H9 (cell line): ENCODE measurements around the gene ITPR3. TPM values are rescaled to one million over a fixed set of nuclear protein-coding genes. Genes with fewer than 3 reads are reported as not detected.

Source experiments
- DNase-seq: peaks from one replicate; pipeline ENCODE4 v3.0.0-alpha.2; 2017
- H2AFZ ChIP-seq: one replicate; pipeline ENCODE4 v1.6.1; 2013; ENCODE audit warnings: mild to moderate bottlenecking, low read length, control low read depth, moderate library complexity
- H2AK5ac ChIP-seq: 2 replicates; pipeline ENCODE4 v1.6.1; 2013; ENCODE audit warnings: low read length, control low read depth, mixed read lengths; ENCODE audit not compliant: insufficient read length
- H2BK120ac ChIP-seq: one replicate; pipeline ENCODE4 v1.6.1; 2013; ENCODE audit warnings: low read depth, mild to moderate bottlenecking, low read length, control low read depth, inconsistent platforms; ENCODE audit not compliant: poor library complexity, severe bottlenecking
- H2BK12ac ChIP-seq: 2 replicates; pipeline ENCODE4 v1.6.1; 2013; ENCODE audit warnings: low read length, control low read depth, mixed read lengths, low read depth; ENCODE audit not compliant: insufficient read length
- H2BK15ac ChIP-seq: 2 replicates; pipeline ENCODE4 v1.6.1; 2013; ENCODE audit warnings: low read depth, low read length, control low read depth
- H2BK20ac ChIP-seq: one replicate; pipeline ENCODE4 v1.6.1; 2013; ENCODE audit warnings: low read depth, mild to moderate bottlenecking, low read length, control low read depth, inconsistent platforms; ENCODE audit not compliant: poor library complexity, severe bottlenecking
- H2BK5ac ChIP-seq: 2 replicates; pipeline ENCODE4 v1.6.1; 2013; ENCODE audit warnings: low read length, control low read depth, mixed read lengths; ENCODE audit not compliant: insufficient read length
- H3K14ac ChIP-seq: 2 replicates; pipeline ENCODE4 v1.6.1; 2013; ENCODE audit warnings: low read length, control low read depth; ENCODE audit not compliant: insufficient read depth
- H3K18ac ChIP-seq: 2 replicates; pipeline ENCODE4 v1.6.1; 2013; ENCODE audit warnings: low read depth, mild to moderate bottlenecking, mixed read lengths, low read length, control low read depth; ENCODE audit not compliant: insufficient read length
- H3K23ac ChIP-seq: 2 replicates; pipeline ENCODE4 v1.6.1; 2013; ENCODE audit warnings: low read length, control low read depth, mixed read lengths, low read depth; ENCODE audit not compliant: insufficient read length
- H3K23me2 ChIP-seq: 2 replicates; pipeline ENCODE4 v1.6.1; 2013; ENCODE audit warnings: low read depth, mild to moderate bottlenecking, mixed read lengths, low read length, control low read depth; ENCODE audit not compliant: insufficient read length, poor library complexity, severe bottlenecking
- H3K27ac ChIP-seq: 2 replicates; pipeline ENCODE4 v1.5.1; 2013; ENCODE audit warnings: low read length, control low read depth, mixed read lengths, low read depth; ENCODE audit not compliant: insufficient read length
- H3K27me3 ChIP-seq: 2 replicates; pipeline ENCODE4 v1.6.1; 2013; ENCODE audit warnings: low read length, control low read depth, inconsistent platforms; ENCODE audit not compliant: insufficient read depth
- H3K4ac ChIP-seq: 2 replicates; pipeline ENCODE4 v1.6.1; 2013; ENCODE audit warnings: low read depth, mild to moderate bottlenecking, control low read depth, inconsistent platforms, low read length, moderate library complexity
- H3K4me1 ChIP-seq: 2 replicates; pipeline ENCODE4 v1.6.1; 2013; ENCODE audit warnings: low read length, control low read depth, inconsistent platforms; ENCODE audit not compliant: insufficient read depth
- H3K4me2 ChIP-seq: 2 replicates; pipeline ENCODE4 v1.6.1; 2013; ENCODE audit warnings: low read length, control low read depth, mixed read lengths; ENCODE audit not compliant: insufficient read length, insufficient read depth
- H3K56ac ChIP-seq: 2 replicates; pipeline ENCODE4 v1.6.1; 2013; ENCODE audit warnings: low read depth, mild to moderate bottlenecking, mixed read lengths, low read length, control low read depth; ENCODE audit not compliant: insufficient read length
- H3K79me1 ChIP-seq: 2 replicates; pipeline ENCODE4 v1.6.1; 2013; ENCODE audit warnings: low read depth, mild to moderate bottlenecking, moderate library complexity, low read length, control low read depth, inconsistent platforms; ENCODE audit not compliant: insufficient read depth, poor library complexity, severe bottlenecking
- H3K79me2 ChIP-seq: 2 replicates; pipeline ENCODE4 v1.6.1; 2013; ENCODE audit warnings: low read length, control low read depth, inconsistent platforms; ENCODE audit not compliant: insufficient read depth
- H3K9ac ChIP-seq: 2 replicates; pipeline ENCODE4 v1.6.1; 2013; ENCODE audit warnings: low read length, control low read depth, mixed read lengths; ENCODE audit not compliant: insufficient read length; ENCODE audit errors: extremely low read depth
- H3K9me3 ChIP-seq: one replicate; pipeline ENCODE4 v1.6.1; 2013; ENCODE audit warnings: low read depth, low read length, inconsistent platforms; ENCODE audit not compliant: control insufficient read depth
- H3T11ph ChIP-seq: one replicate; pipeline ENCODE4 v1.6.1; 2013; ENCODE audit warnings: mild to moderate bottlenecking, low read length, control low read depth, inconsistent platforms
- H4K20me1 ChIP-seq: one replicate; pipeline ENCODE4 v1.6.1; 2013; ENCODE audit not compliant: control insufficient read depth, insufficient read length, insufficient read depth
- H4K5ac ChIP-seq: 2 replicates; pipeline ENCODE4 v1.6.1; 2013; ENCODE audit warnings: low read depth, mild to moderate bottlenecking, mixed read lengths, low read length, control low read depth; ENCODE audit not compliant: insufficient read length
- H4K8ac ChIP-seq: replicated peaks from 2 replicates; pipeline ENCODE4 v1.6.1; 2013; ENCODE audit warnings: low read length, control low read depth, mixed read lengths, low read depth; ENCODE audit not compliant: insufficient read length
- H4K91ac ChIP-seq: 2 replicates; pipeline ENCODE4 v1.6.1; 2013; ENCODE audit warnings: low read depth, mild to moderate bottlenecking, moderate library complexity, mixed read lengths, low read length, control low read depth; ENCODE audit not compliant: insufficient read length
- H3K27ac Mint-ChIP-seq, 3 experiments: 2 replicates in 2 of 3; 3 replicates in 1 of 3; pipeline ENCODE4 v1.8.0; 2020 to 2021; ENCODE audit warnings: mixed read lengths in 3 of 3, mild to moderate bottlenecking in 1 of 3, moderate library complexity in 1 of 3
- H3K27me3 Mint-ChIP-seq: 2 replicates; pipeline ENCODE4 v1.8.0; 2021; ENCODE audit warnings: low read depth, mild to moderate bottlenecking, moderate library complexity, mixed read lengths
- H3K36me3 Mint-ChIP-seq, 3 experiments: 2 replicates in 2 of 3; 3 replicates in 1 of 3; pipeline ENCODE4 v1.8.0; 2020 to 2021; ENCODE audit warnings: low read depth in 3 of 3, mixed read lengths in 3 of 3; ENCODE audit not compliant: insufficient read depth in 1 of 3
- H3K4me1 Mint-ChIP-seq, 2 experiments: 2 replicates each; pipeline ENCODE4 v1.8.0; 2020; ENCODE audit warnings: mixed read lengths in 2 of 2
- H3K4me3 Mint-ChIP-seq, 2 experiments: 2 replicates in 1 of 2; 3 replicates in 1 of 2; pipeline ENCODE4 v1.8.0; 2020 to 2021; ENCODE audit warnings: mild to moderate bottlenecking in 2 of 2, mixed read lengths in 2 of 2, moderate library complexity in 1 of 2
- H3K9me3 Mint-ChIP-seq, 2 experiments: 2 replicates in 1 of 2; 3 replicates in 1 of 2; pipeline ENCODE4 v1.8.0; 2020; ENCODE audit warnings: mild to moderate bottlenecking in 2 of 2, mixed read lengths in 2 of 2, moderate library complexity in 1 of 2
- WGBS: extraction: QIAGEN DNeasy Blood & Tissue Kit; methylation state at CpG from one replicate; pipeline ENCODE4 v1.1.7; 2013; ENCODE audit warnings: missing lambda C conversion rate, low lambda C conversion rate, mixed read lengths; ENCODE audit not compliant: insufficient read length; ENCODE audit errors: extremely low coverage; 5-methylcytosine and 5-hydroxymethylcytosine counted together
- total RNA-seq: library from RNA; stranded (reverse); gene quantifications from 2 replicates; pipeline ENCODE4 v1.2.1, GENCODE V29; 2021
- TF ChIP-seq, protein P1 (sequence below): fragments of 200-600 bp; sonication (generic); conservative IDR thresholded peaks from 3 replicates; pipeline ENCODE4 v1.8.0; 2021; ENCODE audit warnings: antibody characterized with exemption, mild to moderate bottlenecking

ITPR3 gene
- total RNA-seq, 1 experiment from 2014 or later: 40.3 TPM

DNA sequence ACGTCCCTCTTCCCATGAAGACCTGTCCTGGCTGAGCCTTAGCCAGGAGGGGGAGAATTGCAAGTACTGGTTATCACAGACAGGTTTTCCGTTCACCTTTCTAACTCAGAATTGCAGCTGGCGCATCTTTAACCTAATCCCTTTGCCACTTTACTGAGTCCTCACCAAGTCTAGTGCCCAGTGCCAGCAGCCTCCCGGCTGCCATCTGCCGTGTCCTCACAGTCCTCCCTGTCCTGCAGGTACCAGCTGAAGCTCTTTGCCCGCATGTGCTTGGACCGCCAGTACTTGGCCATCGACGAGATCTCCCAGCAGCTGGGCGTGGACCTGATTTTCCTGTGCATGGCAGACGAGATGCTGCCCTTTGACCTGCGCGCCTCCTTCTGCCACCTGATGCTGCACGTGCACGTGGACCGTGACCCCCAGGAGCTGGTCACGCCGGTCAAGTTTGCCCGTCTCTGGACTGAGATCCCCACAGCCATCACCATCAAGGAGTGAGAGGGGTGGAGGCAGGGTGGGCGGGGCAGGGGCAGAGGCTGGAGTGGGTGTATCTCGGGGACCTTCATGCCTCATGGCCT lies 49.1 kb downstream of the ITPR3 start:
- no CpG with 5 or more reads among the region's 21 CpGs for WGBS
- Histone ChIP-seq H3K4me2 (no peak overlapping the region), H3K56ac (no peak overlapping the region), H3K27ac (no peak overlapping the region), H2BK5ac (no peak overlapping the region), H3K18ac (no peak overlapping the region), H3K23ac (no peak overlapping the region), H2AK5ac (no peak overlapping the region), H2AFZ (no peak overlapping the region), H3K9ac (no peak overlapping the region), H2BK20ac (no peak overlapping the region), H2BK15ac (no peak overlapping the region), H3K4me1 (no peaks in the 10 kb centered on the region), H4K20me1 (no peaks in the 10 kb centered on the region), H3K79me2 (no peaks in the 10 kb centered on the region), H3K9me3 (no peaks in the 10 kb centered on the region), H3T11ph (no peak overlapping the region), H3K27me3 (no peaks in the 10 kb centered on the region), H4K91ac (no peak overlapping the region), H2BK12ac (no peak overlapping the region), H2BK120ac (no peak overlapping the region), H4K5ac (no peak overlapping the region), H3K79me1 (no peaks in the 10 kb centered on the region), H4K8ac (no peak overlapping the region), H3K14ac (no peak overlapping the region), H3K4ac (no peak overlapping the region), H3K23me2 (no peaks in the 10 kb centered on the region)
- no peak for DNase-seq
- TF ChIP-seq, protein P1, sequence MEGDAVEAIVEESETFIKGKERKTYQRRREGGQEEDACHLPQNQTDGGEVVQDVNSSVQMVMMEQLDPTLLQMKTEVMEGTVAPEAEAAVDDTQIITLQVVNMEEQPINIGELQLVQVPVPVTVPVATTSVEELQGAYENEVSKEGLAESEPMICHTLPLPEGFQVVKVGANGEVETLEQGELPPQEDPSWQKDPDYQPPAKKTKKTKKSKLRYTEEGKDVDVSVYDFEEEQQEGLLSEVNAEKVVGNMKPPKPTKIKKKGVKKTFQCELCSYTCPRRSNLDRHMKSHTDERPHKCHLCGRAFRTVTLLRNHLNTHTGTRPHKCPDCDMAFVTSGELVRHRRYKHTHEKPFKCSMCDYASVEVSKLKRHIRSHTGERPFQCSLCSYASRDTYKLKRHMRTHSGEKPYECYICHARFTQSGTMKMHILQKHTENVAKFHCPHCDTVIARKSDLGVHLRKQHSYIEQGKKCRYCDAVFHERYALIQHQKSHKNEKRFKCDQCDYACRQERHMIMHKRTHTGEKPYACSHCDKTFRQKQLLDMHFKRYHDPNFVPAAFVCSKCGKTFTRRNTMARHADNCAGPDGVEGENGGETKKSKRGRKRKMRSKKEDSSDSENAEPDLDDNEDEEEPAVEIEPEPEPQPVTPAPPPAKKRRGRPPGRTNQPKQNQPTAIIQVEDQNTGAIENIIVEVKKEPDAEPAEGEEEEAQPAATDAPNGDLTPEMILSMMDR: no peak
- H3K9me3 Mint-ChIP-seq: no peaks in the 10 kb centered on the region; a peak in 1 of 5 replicates
- H3K4me3 Mint-ChIP-seq: no peak overlapping the region; a peak in 1 of 5 replicates
- H3K4me1 Mint-ChIP-seq: peaks cover 0 to 11% of the 10 kb centered on the region in 2 experiments; a peak in 2 of 4 replicates
- H3K36me3 Mint-ChIP-seq: peaks cover 27 to 74% (median 52%) of the 10 kb centered on the region in 3 experiments; a peak in 6 of 7 replicates
- no peaks in the 10 kb centered on the region; the same call in 1 of the 2 replicates for H3K27me3 Mint-ChIP-seq
- no peak overlapping the region for H3K27ac Mint-ChIP-seq
